ENCODE results near the gene SPRY4. TPM values are rescaled to one million over a fixed set of nuclear protein-coding genes. Genes with fewer than 3 reads are reported as not detected.

The SPRY4 gene
- total RNA-seq, 1 donor from 2014 or later = 74.2 TPM

DNA sequence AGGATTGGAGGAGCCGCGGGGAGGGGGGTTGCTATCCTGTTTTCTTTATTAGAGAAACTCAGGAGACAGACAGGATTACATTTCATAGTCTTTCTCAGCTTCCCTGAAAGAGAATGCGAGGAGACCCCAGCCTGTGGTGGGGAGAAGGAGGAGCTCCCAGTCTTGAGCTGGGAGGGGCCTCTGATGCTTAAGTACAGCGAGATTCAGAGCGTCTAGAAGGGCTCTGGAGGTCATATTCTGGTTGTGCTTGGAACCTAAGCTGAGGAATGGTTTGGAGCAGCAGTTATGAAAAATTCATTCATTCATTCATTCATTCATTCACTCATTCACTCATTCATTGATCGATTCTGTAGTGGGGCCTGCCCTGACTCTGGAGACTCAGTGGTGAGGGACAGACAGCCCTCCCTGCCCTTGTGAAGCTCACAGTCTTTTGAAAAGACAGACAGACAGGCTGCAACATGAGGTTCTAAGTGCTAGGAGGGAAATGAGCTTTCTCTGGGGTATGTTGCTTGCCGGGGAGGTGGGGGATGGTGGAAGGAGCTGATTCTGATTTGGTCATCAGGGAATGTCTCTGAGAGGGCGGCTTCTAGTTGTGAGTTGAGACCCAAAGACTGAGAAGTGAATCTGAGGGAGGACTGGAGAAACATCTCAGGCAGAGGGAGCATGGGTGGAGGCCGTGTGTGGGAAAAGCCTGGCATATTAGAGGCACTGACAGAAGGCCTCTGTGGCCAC is 2.5 kb upstream of the SPRY4 start:
- TF ChIP-seq, protein P1, sequence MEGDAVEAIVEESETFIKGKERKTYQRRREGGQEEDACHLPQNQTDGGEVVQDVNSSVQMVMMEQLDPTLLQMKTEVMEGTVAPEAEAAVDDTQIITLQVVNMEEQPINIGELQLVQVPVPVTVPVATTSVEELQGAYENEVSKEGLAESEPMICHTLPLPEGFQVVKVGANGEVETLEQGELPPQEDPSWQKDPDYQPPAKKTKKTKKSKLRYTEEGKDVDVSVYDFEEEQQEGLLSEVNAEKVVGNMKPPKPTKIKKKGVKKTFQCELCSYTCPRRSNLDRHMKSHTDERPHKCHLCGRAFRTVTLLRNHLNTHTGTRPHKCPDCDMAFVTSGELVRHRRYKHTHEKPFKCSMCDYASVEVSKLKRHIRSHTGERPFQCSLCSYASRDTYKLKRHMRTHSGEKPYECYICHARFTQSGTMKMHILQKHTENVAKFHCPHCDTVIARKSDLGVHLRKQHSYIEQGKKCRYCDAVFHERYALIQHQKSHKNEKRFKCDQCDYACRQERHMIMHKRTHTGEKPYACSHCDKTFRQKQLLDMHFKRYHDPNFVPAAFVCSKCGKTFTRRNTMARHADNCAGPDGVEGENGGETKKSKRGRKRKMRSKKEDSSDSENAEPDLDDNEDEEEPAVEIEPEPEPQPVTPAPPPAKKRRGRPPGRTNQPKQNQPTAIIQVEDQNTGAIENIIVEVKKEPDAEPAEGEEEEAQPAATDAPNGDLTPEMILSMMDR (IDR thresholded peaks at IDR 0.05; ENCODE audit: unreplicated experiment) = no peak
- H3K4me3 Mint-ChIP-seq (ENCODE audit: unreplicated experiment) = peak overlapping the region; percentile 42
- H3K4me1 Mint-ChIP-seq (ENCODE audit: unreplicated experiment) = peaks cover 32% of the 10 kb centered on the region
- H3K27ac Mint-ChIP-seq (ENCODE audit: unreplicated experiment) = peak overlapping the region; percentile 32
- H3K27me3 Mint-ChIP-seq (ENCODE audit: unreplicated experiment) = peaks cover 5% of the 10 kb centered on the region
- no peaks in the 10 kb centered on the region for H3K9me3 Mint-ChIP-seq (ENCODE audit: unreplicated experiment)
- DNase-seq (ENCODE audit: low spot score) = no peak
- H3K36me3 Mint-ChIP-seq (ENCODE audit: low read depth, unreplicated experiment) = peaks cover 6% of the 10 kb centered on the region

DNA sequence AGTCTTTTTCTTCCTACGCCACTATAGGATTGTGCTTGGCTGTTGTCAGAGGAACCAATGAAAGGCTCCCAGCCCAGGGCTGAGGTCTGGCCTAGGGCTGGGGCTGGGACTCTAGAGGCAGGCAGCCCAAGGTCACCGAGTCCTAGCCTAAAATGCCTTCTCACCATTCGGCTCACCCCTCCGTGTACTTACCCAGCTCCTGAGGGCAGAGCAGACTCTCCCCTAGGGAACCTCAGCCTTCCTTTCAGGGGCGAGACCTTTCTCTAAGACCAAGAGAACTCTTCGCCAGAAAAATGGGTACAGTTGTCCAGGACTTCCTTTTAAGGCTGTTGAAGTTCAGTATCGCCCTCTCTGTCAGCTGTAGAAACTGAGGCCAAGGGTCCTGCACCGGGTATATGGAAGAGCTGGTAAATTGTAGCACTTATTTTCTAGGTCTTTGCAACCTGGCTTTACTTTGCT is 1.7 kb upstream of the SPRY4 start:
- H3K27me3 Mint-ChIP-seq (ENCODE audit: unreplicated experiment) = peaks cover 5% of the 10 kb centered on the region
- no peak for DNase-seq (ENCODE audit: low spot score)
- peaks cover 37% of the 10 kb centered on the region for H3K4me1 Mint-ChIP-seq (ENCODE audit: unreplicated experiment)
- H3K9me3 Mint-ChIP-seq (ENCODE audit: unreplicated experiment) = no peaks in the 10 kb centered on the region
- TF ChIP-seq, protein P1 (IDR thresholded peaks at IDR 0.05; ENCODE audit: unreplicated experiment) = no peak
- peak overlapping the region; percentile 67 for H3K27ac Mint-ChIP-seq (ENCODE audit: unreplicated experiment)
- peak overlapping the region; percentile 99 for H3K4me3 Mint-ChIP-seq (ENCODE audit: unreplicated experiment)
- H3K36me3 Mint-ChIP-seq (ENCODE audit: low read depth, unreplicated experiment) = peaks cover 12% of the 10 kb centered on the region

DNA sequence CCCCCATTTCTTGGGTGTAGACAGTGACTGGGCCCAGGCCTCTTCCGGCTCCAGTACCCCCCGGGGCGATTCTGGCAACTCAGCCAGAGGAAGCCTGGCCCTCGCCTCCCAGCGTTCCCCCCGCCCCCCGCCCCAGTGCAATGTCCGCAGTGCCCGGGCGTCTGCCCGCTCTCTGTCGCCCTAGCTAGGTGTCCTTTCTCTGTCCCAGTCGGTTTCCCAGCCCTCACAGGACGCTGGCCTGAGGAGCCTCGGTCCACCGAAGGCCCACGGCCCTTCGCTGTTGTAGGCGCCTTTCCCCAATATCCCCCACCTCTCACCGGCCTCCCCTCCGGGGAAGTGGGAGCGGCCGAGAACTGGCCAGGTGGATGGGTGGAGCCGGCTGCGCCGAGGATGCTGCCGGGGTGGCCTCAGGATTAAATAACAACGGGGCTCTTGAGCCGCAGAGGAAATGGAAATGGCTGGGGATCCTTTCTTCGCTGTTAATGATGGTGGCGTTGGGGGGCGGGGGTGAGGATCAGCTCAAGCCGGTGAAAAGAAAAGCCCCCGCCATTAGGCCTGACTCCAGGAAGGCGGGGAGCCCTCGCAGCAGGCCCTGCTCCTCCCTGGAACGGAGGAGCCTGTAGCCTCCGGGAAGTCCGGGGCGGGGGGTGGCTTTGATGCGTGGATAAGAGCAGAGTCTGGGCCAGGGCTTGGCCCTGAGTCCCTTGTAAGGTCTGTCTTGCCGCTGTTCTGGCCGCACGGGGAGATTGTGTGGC is 1.1 kb upstream of the SPRY4 start:
- peak overlapping the region; percentile 67 for H3K27ac Mint-ChIP-seq (ENCODE audit: unreplicated experiment)
- peaks cover 18% of the 10 kb centered on the region for H3K36me3 Mint-ChIP-seq (ENCODE audit: low read depth, unreplicated experiment)
- TF ChIP-seq, protein P1 (IDR thresholded peaks at IDR 0.05; ENCODE audit: unreplicated experiment) = no peak
- H3K4me1 Mint-ChIP-seq (ENCODE audit: unreplicated experiment) = peaks cover 43% of the 10 kb centered on the region
- no peaks in the 10 kb centered on the region for H3K9me3 Mint-ChIP-seq (ENCODE audit: unreplicated experiment)
- peak; percentile 47 for DNase-seq (ENCODE audit: low spot score)
- H3K4me3 Mint-ChIP-seq (ENCODE audit: unreplicated experiment) = peak overlapping the region; percentile 99
- peaks cover 7% of the 10 kb centered on the region for H3K27me3 Mint-ChIP-seq (ENCODE audit: unreplicated experiment)

DNA sequence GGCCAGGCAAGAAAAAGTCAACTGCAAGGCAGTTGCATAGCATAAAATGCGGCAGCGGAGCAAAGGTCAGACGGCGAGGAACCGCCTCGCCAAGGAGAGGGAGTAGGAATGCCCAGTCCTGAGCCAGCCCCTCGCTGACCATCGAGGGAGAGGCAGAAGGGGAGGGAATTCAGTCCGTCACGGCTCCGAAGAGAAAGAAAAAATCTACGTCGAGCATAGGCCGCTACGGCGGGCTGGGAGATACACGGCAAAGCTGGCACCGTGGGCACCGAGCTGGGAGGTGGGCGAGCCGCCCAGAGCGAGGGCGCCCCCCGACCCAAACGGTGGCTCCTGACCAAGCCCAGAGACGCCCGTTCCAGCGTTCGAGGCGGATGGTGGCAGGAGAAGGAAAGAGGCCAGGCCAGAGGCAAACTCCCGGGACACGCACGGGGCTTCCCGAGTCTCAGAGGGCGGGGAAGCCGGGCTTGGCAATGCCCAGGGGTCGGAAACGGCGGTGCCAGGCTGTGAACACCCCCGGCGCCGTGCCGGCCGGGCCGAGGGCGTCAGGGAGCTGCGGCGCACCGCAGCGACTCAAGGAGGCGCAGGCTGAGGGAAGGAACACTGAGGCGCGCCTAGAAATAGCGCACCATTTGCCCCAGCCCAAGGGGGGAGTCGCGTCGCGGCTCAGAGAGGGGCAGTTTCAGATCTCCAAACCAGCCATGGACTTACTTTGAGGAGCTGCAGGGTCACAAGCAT is 518 bp downstream of the SPRY4 start:
- no peaks in the 10 kb centered on the region for H3K9me3 Mint-ChIP-seq (ENCODE audit: unreplicated experiment)
- H3K4me1 Mint-ChIP-seq (ENCODE audit: unreplicated experiment) = peaks cover 57% of the 10 kb centered on the region
- H3K27me3 Mint-ChIP-seq (ENCODE audit: unreplicated experiment) = peaks cover 10% of the 10 kb centered on the region
- TF ChIP-seq, protein P1 (IDR thresholded peaks at IDR 0.05; ENCODE audit: unreplicated experiment) = peak; percentile 38
- DNase-seq (ENCODE audit: low spot score) = no peak
- H3K36me3 Mint-ChIP-seq (ENCODE audit: low read depth, unreplicated experiment) = peaks cover 20% of the 10 kb centered on the region
- peak overlapping the region; percentile 99 for H3K4me3 Mint-ChIP-seq (ENCODE audit: unreplicated experiment)
- peak overlapping the region; percentile 80 for H3K27ac Mint-ChIP-seq (ENCODE audit: unreplicated experiment)
